ENCODE measurements around the gene DENND2A.

Gene DENND2A

GRCh38 chr7:140526787-140527664 lies 113.6 kb downstream of the DENND2A start:
- H3K79me2 ChIP-seq (ENCODE audit: insufficient read depth, low read depth) = no peaks in the 10 kb centered on the region
- H3K4me3 ChIP-seq (IDR thresholded peaks at IDR 0.05; ENCODE audit: insufficient read depth, low read depth, low read length) = no peak overlapping the region
- H3K27me3 ChIP-seq (ENCODE audit: insufficient read depth, low read depth) = no peaks in the 10 kb centered on the region
- H2AFZ ChIP-seq (ENCODE audit: low read depth) = no peak overlapping the region
- H3K9ac ChIP-seq = no peak overlapping the region
- H3K4me2 ChIP-seq = no peak overlapping the region
- H3K27ac ChIP-seq = no peak overlapping the region
- TF ChIP-seq CTCF (conservative IDR thresholded peaks at IDR 0.05; ENCODE audit: low read depth, low read length) = no peak
- no peaks in the 10 kb centered on the region for H3K36me3 ChIP-seq (ENCODE audit: insufficient read depth)
- H4K20me1 ChIP-seq (ENCODE audit: insufficient read depth) = no peaks in the 10 kb centered on the region
- peaks cover 11% of the 10 kb centered on the region for H3K4me1 ChIP-seq (ENCODE audit: low read depth, poor library complexity, severe bottlenecking)

- Histone ChIP-seq H3K27ac (no peak overlapping the region), H4K20me1 (ENCODE audit: insufficient read depth) (no peaks in the 10 kb centered on the region), H3K36me3 (ENCODE audit: insufficient read depth) (no peaks in the 10 kb centered on the region), H3K4me2 (peak overlapping the region; percentile 23; the same call in 1 of the 2 replicates), H3K4me1 (ENCODE audit: low read depth, poor library complexity, severe bottlenecking) (peaks cover 11% of the 10 kb centered on the region), H3K9ac (no peak overlapping the region), H3K4me3 (IDR thresholded peaks at IDR 0.05; ENCODE audit: insufficient read depth, low read depth, low read length) (no peak overlapping the region), H2AFZ (ENCODE audit: low read depth) (no peak overlapping the region; the same call in 1 of the 2 replicates), H3K79me2 (ENCODE audit: insufficient read depth, low read depth) (no peaks in the 10 kb centered on the region), H3K27me3 (ENCODE audit: insufficient read depth, low read depth) (no peaks in the 10 kb centered on the region)
- TF ChIP-seq CTCF (conservative IDR thresholded peaks at IDR 0.05; ENCODE audit: low read depth, low read length) = no peak
Observed at GRCh38 chr7:140526214-140526613, 114.4 kb downstream of the DENND2A start.

GRCh38 chr7:140525743-140526142 lies 114.9 kb downstream of the DENND2A start:
- Histone ChIP-seq H3K27ac (no peak overlapping the region), H4K20me1 (ENCODE audit: insufficient read depth) (no peaks in the 10 kb centered on the region), H3K4me2 (peak overlapping the region; percentile 23; the same call in 1 of the 2 replicates), H3K36me3 (ENCODE audit: insufficient read depth) (no peaks in the 10 kb centered on the region), H3K9ac (no peak overlapping the region), H2AFZ (ENCODE audit: low read depth) (no peak overlapping the region; the same call in 1 of the 2 replicates), H3K4me1 (ENCODE audit: low read depth, poor library complexity, severe bottlenecking) (peaks cover 11% of the 10 kb centered on the region), H3K79me2 (ENCODE audit: insufficient read depth, low read depth) (no peaks in the 10 kb centered on the region), H3K27me3 (ENCODE audit: insufficient read depth, low read depth) (no peaks in the 10 kb centered on the region), H3K4me3 (IDR thresholded peaks at IDR 0.05; ENCODE audit: insufficient read depth, low read depth, low read length) (no peak overlapping the region)
- no peak for TF ChIP-seq CTCF (conservative IDR thresholded peaks at IDR 0.05; ENCODE audit: low read depth, low read length)

- Histone ChIP-seq H3K79me2 (ENCODE audit: insufficient read depth, low read depth) (no peaks in the 10 kb centered on the region), H3K27ac (no peak overlapping the region), H4K20me1 (ENCODE audit: insufficient read depth) (no peaks in the 10 kb centered on the region), H3K4me3 (IDR thresholded peaks at IDR 0.05; ENCODE audit: insufficient read depth, low read depth, low read length) (no peak overlapping the region), H3K4me2 (no peak overlapping the region), H3K9ac (no peak overlapping the region), H3K27me3 (ENCODE audit: insufficient read depth, low read depth) (no peaks in the 10 kb centered on the region), H3K36me3 (ENCODE audit: insufficient read depth) (no peaks in the 10 kb centered on the region), H2AFZ (ENCODE audit: low read depth) (no peak overlapping the region), H3K4me1 (ENCODE audit: low read depth, poor library complexity, severe bottlenecking) (peaks cover 11% of the 10 kb centered on the region)
- no peak for TF ChIP-seq CTCF (conservative IDR thresholded peaks at IDR 0.05; ENCODE audit: low read depth, low read length)
Observed at GRCh38 chr7:140521421-140521820, 119.2 kb downstream of the DENND2A start.

Data from KMS-11 (cell line).